AG09309 (cell line): ENCODE results near the gene VAV2.

Experiments used
- DNase-seq: peaks from one replicate; pipeline ENCODE4 v3.0.0-alpha.2; 2010; ENCODE audit warnings: low read depth
- H3K4me3 ChIP-seq: 2 replicates; pipeline ENCODE4 v1.5.1; 2011; ENCODE audit warnings: mild to moderate bottlenecking, low read depth, low read length, moderate library complexity; ENCODE audit not compliant: control insufficient read depth
- TF ChIP-seq, protein P1 (sequence below): IDR thresholded peaks from 2 replicates; pipeline ENCODE4 v1.5.1; 2011; ENCODE audit warnings: mild to moderate bottlenecking, low read depth, low read length, inconsistent platforms; ENCODE audit not compliant: insufficient read depth, control insufficient read depth; ENCODE audit errors: missing control alignments

The VAV2 gene

DNA sequence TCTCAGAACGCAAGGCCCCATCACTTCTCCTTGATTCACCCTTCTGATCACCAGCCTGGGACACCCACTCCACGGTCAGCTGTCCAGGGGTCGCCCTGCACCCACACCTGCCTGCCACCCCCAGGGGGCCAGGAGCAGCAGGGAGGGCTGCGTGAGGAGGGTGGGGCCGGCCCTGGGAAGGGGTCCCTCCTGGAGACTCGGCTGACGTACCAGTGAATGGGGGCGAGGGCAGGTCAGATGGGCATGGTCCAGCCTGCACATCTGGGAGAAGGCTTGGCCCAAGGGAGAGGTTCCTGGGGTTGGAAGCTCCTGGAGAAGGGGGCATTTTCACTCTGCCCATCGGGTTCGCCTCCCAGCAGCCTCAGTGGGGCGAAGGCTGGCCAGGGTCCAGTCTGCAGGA is 232.2 kb downstream of the VAV2 start:
- TF ChIP-seq, protein P1, sequence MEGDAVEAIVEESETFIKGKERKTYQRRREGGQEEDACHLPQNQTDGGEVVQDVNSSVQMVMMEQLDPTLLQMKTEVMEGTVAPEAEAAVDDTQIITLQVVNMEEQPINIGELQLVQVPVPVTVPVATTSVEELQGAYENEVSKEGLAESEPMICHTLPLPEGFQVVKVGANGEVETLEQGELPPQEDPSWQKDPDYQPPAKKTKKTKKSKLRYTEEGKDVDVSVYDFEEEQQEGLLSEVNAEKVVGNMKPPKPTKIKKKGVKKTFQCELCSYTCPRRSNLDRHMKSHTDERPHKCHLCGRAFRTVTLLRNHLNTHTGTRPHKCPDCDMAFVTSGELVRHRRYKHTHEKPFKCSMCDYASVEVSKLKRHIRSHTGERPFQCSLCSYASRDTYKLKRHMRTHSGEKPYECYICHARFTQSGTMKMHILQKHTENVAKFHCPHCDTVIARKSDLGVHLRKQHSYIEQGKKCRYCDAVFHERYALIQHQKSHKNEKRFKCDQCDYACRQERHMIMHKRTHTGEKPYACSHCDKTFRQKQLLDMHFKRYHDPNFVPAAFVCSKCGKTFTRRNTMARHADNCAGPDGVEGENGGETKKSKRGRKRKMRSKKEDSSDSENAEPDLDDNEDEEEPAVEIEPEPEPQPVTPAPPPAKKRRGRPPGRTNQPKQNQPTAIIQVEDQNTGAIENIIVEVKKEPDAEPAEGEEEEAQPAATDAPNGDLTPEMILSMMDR = no peak
- no peak overlapping the region for H3K4me3 ChIP-seq
- no peak for DNase-seq

DNA sequence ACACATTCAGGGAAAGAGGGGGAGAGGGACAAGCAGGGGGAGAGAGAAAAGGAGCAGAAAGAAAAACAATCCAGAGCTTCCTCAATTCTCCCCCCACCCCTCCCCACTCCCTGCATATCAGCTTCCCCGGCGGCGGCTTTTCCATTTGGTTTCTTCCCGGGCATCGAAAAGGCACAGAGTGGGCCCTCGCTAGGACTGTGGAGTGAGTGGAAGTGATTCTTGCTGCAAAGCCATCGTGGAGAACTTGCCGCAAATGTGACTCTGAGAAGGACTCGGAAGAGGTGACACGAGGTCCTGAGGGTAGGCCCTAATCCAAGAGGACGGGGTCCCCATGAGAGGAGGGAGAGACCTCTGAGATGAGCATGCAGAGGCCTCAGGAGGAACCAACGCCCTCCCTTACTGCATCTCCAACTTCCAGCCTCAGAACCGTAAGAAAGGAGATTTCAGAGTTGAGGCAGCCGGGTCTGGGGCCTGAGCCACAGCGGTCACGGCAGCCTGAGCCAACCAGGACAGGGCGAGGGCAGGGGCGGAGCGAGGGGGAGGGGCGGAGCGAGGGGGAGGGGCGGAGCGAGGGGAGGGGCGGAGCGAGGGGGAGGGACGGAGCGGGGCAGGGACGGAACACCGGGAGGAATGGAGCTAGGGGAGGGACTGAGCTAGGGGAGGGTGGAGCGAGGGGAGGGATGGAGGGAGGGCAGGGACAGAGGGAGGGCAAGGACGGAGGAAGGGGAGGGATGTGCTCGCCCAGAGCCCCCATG is 232.8 kb downstream of the VAV2 start:
- no peak for DNase-seq
- TF ChIP-seq, protein P1 = no peak
- no peak overlapping the region for H3K4me3 ChIP-seq

DNA sequence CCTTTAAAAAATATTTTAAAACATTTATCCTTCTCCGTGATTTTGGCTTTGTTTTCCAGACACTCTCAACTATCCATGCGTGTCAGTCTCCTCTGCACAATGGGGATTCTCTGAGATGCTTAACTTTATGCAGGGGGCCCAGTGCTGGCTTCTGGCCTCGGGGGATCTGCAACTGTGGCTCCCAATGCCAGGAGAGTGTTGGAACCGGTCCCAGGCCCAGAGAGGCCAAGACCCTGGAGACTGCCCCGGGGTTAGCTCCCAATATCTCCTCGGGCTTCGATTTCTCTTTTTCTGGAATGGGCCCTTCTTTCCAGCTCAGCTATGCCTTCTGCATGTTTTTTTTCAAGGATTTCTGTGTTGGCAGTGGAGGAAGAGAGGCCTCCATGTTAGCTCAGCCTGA is 233.9 kb downstream of the VAV2 start:
- no peak for DNase-seq
- TF ChIP-seq, protein P1 = no peak
- no peak overlapping the region for H3K4me3 ChIP-seq

DNA sequence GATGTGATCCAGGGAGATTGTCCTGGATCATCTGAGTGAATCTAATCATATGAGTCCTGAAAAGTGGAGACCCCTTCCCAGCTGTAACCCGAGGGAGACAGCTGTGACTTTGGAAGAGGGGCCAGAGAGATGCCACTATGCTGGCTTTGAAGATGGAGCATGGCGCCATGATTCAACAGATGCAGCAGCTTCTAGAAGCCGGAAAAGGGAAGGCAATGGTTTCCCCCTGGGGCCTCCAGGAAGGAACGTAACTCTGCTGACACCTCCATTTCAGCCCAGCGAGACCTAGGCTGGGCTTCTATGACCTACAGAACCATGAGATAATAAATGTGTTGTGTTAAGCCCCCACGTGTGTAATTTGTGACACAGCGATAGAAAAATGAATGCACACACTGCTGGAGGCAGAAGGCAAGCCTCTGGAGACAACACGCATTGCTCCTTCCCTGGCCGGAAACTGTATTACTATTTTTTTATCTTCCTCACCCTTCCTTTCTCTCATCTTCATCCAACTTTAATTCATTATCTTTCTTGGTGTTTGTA is 237.4 kb downstream of the VAV2 start:
- H3K4me3 ChIP-seq = no peak overlapping the region
- no peak for DNase-seq
- TF ChIP-seq, protein P1 = no peak

DNA sequence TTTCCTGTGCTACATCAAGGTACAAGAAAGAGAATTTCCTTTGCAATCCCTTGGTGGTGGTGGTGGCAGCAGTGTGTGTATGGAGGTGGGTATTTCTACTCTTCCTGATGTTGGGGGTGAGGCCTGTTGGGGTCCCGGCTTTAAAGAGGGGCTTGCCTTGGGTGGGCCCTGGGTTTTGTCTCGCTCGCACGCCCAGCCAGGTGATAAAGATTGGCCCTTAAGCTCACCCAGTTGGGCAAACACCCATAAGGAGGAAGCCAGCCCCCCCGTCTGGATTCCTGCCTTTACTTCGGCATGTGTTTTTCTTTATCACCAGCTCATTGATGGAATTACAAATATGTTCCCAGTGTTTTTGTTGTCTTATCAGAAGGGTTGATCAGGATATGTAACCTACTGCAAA is 237.9 kb downstream of the VAV2 start:
- TF ChIP-seq, protein P1 = no peak
- DNase-seq = no peak
- no peak overlapping the region for H3K4me3 ChIP-seq

DNA sequence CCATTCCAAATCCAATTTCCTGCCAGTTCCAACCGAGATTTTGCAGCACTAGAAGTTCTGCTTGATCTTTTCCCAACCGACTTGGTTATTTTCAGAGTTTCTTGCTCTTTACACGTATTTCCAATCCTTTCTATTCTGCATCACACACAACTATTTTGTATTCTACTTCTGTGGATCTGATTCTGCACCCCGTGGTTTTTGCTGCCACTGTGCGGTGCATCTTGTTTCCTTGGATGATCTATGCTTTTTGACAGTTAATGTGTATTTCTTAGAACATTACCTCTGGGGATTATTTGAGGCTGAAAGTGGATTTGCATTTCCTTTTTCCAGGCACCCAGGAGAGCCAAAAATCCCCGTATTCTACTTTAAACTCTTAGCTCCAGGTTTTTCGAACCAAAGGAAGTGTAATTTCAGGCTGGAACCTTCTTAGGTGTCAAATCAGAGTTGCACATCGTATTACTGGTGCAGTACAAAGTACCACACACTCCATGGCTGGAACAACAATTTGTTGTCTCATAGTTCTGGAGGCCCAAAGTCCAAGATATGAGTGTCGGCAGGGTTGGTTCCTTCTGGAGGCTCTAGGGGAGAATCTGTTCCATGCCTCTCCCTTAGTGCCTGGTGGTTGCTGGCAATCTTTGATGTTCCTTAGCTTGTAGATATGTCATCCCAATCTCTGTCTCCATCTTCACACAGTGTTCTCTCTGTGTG is 239.2 kb downstream of the VAV2 start:
- TF ChIP-seq, protein P1 = no peak
- H3K4me3 ChIP-seq = no peak overlapping the region
- no peak for DNase-seq
